Peyer's patch (tissue), 4 donors: ENCODE data around the gene FLVCR2.

Experiments
- CTCF ChIP-seq, 6 experiments: fragments of 450-650 bp in 4 of 6; fragments of 200-600 bp in 2 of 6; sonication (generic) in 1 of 6; IDR thresholded peaks; one replicate each; pipeline ENCODE4 v1.5.1; 2017 to 2019; ENCODE audit warnings: antibody characterized with exemption in 6 of 6, mild to moderate bottlenecking in 3 of 6, moderate library complexity in 1 of 6
- POLR2A ChIP-seq, 2 donors: fragments of 450-650 bp; IDR thresholded peaks; one replicate each; pipeline ENCODE4 v1.5.1; 2017; ENCODE audit warnings: antibody characterized with exemption in 2 of 2, mild to moderate bottlenecking in 2 of 2, moderate library complexity in 2 of 2

- no peak for TF ChIP-seq CTCF (IDR thresholded peaks at IDR 0.05)
- no peak for TF ChIP-seq POLR2A (IDR thresholded peaks at IDR 0.05)
Observed at GRCh38 chr14:75615200-75615599, 36.8 kb downstream of the FLVCR2 start.
